NCI-H69 (cell line): ENCODE measurements around the gene NWD2.

Experiments
- DNase-seq: peaks from one replicate; lab custom pipeline; 2025; lab: John Stamatoyannopoulos, UW

Gene NWD2

DNA sequence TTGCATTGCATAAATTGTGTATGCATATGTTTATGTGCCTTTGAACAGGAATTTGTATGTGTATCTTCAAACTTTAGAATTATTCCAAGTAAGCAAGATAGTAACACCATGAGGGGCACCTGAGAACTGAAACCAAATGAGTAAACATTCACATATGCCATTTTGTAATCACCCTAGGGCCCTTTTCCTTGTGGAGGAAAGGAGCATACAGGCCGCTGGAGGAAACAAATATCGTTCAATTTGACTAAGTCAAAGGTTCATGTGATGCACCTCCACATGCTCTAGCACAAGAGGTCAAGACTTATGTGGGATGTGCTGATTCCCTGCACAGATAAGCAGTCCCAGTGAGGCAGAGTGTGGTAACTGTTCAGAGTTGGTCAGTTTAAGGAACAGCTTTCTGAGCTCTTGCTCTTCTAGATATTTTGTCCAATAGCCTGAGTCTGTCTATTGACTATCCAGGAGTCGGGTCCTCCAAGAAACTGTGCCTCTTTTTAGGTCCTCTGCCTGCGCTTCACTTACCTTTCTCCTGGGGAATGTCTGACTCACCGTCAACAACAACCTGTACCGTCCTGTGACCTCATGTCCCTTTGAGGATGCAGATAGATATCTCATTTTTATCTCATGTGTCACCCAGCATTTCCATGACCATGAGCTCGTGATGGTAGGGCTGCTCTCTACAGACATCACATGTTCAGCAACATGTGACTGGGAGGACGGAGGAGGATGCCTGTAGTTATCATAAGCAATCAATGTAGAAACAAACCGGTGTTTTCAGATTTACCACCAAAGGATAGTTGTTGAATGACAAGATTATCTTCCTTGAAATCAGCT, 196.9 kb downstream of the NWD2 start:
- no peak for DNase-seq

DNA sequence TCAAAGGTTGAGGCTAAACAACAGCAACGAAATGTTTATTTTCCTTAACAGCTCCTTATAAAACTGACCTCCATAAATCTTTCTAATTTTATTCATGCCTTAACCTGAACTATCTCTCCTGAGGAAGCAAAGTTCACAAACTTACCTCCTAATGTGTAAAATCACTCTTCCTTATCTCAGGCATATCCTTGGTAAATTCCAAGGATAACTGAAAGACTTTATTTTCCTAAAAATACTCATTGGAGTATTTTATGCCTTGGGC, 197.4 kb downstream of the NWD2 start:
- no peak for DNase-seq

DNA sequence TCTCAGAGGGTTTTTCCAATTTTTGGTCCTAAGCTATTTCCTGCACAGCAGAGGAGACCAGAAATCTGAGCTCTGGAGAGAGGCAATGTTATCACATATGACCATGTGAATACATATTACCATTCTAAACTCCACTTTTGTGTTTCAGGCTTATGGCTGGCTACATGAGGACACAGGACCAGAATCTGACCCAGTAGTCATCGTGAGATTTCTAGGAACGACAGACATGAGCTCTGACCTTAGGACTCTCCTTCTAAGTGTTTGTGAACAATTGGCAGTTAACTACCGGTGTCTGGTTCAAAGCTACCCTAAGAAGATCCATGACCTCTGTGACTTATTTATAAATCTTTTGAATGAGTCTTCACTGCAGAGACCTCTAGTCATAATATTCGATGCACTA, 198.6 kb downstream of the NWD2 start:
- no peak for DNase-seq

DNA sequence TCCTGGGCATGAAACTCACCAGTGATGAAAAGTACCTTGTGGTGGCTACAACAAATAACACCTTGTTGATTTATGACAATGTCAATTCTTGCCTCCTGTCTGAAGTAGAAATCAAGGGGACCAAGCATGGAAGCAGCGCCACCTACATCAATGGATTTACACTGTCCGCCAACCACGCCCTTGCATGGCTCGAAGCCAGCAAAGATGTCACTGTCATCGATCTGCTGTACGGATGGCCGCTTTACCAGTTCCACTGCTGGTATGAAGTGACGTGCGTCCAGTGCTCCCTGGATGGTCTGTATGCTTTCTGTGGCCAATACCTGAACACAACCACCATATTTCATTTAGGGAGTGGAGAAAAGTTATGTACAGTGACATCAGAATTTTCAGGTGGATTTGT, 200.5 kb downstream of the NWD2 start:
- DNase-seq = no peak

DNA sequence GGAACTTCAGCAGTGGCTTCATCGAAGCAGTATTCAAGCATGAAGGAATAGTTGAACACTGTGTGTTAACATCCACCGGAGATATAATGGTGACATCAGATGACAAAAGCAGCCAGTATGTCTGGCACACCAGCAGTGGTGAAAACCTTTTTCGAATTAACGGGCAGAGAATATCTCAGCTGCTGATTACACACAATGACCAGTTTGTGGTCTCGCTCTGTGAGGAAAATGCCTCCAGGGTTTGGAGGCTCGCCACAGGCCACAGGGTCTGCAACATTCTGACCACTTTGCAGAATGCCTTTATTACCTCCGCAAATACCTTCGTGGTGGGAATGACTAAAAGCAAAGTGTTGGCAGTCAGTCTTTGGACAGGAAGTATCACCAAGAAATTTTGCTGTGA, 201.5 kb downstream of the NWD2 start:
- DNase-seq = no peak

DNA sequence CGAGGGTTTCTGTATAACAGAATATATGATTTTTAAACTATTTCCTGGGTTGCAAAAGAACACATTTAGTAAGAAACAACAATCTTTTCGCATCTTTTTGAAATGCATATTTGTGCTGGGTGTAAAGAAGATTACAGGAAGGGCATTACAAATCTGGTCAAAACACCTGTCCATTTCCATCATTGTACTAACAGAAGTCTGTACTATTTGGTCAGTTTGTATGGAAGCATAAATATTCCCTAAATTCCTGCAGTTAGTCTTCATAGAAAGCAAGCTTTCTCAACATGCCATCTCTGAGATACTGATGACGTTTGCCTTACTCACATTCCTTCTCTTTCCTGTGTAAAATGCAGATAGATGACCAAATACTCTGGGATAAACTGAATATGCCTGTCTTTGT, 203.3 kb downstream of the NWD2 start:
- no peak for DNase-seq

DNA sequence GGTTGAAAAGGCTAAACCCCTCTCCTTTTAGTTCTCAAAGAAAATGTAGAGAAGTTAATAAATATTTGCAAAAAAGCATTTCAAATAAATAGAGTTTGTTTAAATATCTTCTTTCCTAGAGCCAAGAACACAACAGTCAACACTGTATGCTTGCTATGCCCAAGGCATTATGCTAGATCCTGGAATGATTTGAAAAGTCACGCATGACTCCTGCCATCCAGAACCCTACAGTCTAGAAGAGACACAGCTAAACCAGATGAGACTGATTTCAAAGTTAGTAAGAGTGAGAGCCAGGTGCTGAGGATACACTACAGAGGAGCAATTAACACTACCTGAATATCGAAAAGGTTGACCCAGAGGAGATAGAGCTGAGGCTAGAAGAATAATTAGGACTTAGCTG, 205.8 kb downstream of the NWD2 start:
- no peak for DNase-seq

DNA sequence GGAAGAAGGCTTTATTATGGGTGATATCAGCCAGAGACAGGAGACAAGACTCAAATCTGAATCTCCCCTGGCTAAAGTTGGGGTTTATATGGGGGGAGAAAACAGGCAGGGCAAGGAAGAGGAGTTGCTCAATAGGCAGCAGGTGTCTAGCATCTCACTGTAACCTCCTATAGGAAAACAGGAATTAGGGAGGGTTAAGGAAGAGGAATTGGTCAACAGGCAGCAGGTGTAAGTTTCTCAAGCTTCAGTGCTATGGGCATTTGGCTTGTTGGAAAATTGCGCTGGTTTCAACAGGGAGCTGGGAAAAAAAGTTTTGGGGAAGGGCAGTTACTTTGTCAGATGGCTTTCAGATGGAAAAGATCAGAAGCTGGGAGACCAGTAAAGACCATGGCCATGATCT, 206.4 kb downstream of the NWD2 start:
- DNase-seq = no peak

DNA sequence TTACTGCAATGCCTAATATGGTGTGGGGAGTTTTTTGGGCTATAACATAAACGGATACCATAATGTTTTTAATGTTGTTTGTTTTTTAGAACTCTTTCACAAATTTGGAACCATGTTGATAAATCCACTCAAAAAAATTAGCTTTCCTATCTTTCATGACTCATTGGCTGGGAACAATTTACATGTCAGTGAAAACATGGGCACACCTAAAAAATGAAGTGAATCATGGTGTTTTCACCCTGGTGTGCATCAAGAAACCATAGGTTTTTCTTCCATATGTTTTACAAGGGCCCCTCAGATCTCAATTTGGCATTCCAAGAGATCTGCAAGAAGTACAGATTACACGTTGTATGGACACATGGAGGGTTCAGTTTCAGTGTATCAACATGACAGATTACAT, 207.1 kb downstream of the NWD2 start:
- no peak for DNase-seq

DNA sequence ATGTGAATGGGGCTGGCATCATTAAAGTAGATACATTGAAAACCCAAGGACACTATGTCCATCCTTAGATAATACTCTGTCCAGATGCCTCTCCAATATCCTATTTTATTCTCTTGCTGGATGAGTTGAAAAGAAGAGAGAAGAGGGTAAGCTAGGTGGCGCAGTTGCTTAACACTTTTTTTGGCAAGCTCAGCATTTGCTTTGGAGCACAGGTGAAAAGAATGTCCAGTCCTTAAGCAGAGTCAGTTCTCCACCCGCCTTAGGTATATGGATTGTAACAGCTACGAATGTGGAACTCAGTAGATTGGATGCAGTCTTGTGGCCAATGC, 208.4 kb downstream of the NWD2 start:
- DNase-seq = peak; percentile 82

DNA sequence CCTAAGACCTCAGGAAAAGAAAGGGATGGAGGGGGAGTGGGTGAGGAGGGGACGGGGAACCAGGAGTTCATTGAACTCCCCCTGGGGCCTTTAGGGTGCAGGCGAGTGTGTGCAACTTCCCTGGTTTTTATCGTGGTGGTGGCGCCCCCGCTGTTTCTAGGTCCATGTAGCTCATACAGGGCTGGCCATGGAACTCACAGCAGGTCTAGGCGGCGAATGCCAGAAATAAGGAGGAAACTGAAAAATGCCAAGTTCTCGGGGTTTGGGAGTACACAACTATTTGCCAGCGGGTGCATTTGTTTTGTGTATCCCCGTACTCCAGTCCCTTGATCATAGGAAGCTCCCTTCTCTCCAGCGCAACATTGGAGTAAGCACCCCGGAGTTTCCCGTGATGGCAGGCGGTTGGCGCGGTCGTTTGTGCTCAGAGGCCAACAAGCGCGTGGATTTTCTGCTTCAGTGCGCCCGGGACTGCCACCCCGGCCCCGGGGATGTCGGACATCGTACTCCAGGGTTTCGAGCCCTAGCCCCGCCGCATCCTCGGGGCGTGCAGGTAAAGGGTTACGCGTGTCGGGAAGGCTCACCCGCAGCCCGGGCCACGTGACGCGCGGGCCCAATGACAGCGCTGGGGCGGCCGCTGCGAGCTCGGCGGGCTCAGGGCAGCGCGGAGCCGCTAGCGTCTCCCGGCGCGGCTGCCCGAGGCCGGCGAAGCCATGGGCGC, 208.9 kb downstream of the NWD2 start:
- DNase-seq = peak; percentile 52

DNA sequence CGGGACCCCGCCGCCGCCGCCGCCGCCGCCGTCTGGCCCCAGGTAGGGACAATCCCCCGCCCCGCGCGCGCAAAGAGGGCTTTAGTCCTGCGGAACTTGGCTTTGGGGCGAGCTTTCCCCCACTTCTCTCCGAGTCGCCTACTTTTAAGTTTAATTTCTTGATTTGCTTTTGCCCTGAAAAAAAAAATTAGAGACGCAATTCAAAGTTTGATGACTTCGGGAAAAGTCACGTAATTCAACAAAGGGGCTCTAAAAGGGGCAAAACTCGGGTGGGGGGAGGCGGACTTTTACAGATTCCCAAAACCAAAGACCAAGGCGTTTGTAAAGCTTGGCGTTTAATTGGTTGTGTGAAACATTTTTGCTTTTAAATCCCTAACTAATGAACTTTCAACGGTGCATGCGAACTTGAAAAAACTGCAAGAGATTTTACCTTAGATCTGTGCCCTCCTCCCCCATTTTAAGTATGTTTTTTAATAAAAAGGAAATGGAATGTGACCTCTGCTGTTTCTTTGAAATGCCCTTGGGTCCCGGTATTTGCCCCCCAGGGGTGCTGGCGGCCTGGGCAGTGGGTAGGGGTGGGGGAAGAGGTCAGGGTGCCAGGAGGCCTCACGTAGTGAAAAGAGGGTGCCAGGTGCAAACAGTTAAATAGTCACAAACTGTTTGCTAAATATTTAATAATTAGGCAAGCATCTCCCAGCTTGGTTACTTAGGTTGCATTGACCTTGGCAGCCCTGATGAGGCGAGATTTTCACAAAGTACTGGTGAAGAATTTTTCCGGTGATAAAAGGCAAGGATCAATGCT, 209.7 kb downstream of the NWD2 start:
- no peak for DNase-seq

DNA sequence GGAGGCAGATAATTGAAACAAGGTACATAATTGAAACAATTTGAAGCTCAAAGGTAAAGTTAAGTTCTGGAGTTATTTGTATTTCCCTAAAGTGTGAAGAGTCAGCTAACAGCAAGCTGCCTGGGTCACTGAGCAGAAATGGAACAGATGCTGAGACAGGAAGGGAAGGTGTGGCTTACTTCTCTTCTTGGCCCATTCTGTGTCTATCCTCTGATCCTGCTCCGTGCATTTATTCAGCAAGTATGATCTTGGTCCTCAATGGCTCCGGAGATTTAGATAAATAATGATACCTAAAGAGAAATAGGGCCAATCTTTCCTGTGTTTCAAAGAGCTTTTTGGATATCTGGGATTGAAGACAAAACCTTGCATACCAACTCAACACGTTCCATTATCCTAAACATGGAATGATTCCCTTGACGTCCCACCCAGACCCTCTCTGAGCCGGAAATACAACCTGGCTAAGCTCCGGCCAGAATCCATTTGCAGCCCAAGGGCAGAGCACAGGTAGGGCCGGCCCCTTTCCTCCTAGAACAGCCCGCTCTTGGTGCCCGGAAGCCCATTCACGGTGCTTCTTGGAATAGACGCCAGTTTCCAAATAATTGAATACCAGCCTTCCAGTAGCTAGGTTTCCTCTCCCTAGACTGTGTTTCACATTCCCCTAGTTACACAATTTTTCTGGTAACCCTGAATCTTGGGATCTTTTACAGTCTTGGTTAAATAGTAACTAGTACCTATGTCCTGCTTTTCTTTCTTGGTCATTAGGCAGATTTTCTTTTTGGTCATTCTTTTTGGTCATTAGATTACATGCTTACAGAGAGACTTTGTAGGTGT, 211.0 kb downstream of the NWD2 start:
- DNase-seq = no peak

DNA sequence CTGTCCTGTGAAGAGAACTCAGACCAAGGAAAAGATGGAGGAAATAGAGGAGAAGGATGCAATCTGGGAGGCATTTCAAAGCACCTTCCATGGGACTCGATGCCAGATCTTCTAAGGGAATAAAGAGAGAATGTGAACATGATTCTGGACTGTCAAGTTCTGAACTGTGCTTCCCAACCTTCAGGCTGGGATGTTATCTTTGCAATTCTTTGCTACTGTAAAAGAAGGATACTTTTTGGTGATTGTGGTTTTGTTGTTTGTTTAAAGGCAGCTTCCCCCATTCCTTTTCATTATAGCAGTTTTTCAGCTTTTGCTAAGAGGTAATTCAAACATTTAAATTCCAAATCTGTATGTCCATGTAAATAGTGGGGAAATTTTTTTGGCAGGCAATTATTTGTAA, 217.3 kb downstream of the NWD2 start:
- DNase-seq = no peak

DNA sequence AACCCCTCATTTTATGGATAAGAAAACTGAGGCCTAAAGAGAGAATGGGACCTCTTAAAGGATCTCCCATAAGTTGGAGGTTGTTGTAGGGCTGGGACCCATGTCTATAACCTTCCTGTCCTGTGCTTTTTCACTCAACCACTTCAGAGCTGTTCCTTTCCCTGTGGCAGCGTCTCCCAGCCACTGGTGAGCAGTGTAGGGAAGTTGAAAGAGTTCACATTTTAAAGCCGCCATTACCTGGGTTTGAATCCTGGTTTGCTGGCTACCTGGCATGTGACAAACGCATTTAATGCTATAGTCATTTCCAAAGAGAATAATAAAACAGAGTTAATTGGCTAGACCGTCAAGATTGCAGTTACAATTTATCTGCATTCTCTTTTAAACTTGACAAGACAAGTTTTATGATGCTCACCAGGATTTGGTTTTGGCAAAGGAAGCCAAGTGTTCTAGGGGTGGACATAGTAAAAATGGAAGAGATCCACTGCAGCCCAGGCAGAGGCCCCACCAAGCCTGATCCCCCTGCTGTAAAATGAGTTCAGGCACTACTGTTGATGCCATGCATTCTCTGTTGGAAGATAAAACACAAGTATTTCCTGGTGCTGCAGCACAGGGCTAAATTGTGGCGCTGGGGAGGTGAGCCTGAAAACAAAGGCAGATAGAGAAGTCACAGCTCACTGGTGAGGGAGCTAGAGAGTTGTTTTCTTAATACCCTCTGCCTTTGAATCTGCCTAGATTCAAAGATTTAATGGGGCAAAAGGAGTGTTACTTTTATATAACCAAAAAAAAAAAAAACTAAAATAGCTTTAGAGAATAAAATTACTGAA, 218.7 kb downstream of the NWD2 start:
- no peak for DNase-seq

DNA sequence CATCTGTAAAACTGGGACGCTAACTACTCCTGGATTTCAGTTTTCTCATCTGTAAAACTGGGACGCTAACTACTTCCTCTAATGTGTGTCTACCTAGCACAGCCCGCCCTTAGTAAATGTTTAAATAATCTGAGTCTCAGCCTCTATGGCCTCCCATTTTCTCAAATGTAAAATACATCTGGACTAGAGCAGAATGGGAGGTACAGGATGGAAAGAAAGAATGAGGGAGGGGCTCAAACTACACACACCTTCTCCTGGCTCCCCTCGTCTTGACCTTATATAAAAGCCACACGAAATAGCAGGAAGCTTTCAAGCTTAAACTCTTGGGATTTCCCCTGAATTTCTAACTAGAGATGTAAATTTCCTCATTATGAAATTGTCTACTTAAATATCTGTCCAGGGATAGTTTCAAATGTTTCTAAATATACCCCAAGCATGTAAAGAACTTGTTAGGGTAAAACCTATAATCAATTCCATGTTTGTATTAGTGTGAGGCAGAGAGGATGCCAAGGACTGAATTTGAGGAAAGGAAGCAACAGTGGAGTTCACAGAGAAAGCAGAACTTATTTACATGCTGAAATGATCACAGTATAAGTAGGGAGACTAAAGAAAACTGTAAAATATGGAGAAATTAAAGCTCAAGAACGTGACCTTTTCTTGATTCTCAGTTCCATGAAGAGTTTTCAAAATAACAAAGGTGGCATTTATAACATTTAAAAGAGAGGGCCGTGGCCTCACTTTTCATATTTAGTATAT, 220.0 kb downstream of the NWD2 start:
- DNase-seq = no peak

DNA sequence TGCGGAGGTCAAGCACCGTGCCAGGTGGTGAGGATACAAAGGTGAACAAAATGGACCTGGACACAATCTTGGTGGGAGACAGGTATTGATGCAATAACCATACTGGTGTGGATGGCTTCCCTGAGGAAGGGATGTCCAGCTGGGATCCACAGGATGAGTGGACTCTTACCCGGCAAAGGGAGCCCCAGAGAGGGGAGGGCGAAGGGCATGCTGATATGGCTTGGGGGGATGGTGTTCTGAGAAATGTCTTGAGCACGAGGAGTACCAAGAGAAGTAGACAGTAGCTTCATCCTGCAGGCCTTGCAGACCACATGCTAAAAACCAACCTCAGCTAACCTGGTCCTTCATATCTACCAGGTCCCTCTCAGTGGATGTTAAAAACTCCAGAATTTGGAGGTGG, 220.8 kb downstream of the NWD2 start:
- no peak for DNase-seq

DNA sequence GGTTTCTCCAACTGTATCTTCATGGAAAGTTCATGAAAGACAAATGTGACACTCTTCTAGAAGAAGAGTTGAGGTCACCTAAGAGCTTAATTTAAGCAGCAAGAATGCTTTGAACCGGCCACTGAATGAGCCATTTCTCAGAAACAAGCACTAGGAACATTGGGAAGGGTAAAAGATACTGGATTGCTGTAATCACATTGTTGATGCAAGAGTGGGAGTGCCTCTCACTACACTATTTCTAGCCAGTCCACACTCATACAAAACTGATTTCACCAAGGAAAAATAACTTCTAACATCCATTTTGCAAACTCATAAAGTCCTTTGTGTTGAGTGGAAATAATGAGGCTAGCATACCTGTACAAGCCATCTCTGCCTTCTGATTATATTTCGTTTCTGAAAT, 221.3 kb downstream of the NWD2 start:
- no peak for DNase-seq

DNA sequence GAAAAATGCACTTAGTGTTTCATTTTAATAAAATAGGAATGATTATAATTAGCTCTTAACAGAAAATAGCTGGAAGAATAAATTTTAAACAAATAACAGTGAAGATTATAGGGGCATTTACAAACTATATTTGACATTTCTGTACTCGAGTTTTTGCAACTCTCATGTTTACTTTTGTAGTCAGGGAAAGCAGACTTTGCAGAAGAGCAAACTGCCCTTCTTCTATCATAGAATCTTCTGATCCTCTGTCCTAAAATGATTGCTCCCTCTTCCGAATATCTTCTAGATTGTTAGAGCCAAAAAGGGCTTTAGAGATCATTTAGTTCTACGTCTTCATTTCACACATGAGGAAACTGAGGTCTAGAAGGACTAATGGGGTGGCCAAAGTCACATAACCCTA, 222.7 kb downstream of the NWD2 start:
- no peak for DNase-seq

DNA sequence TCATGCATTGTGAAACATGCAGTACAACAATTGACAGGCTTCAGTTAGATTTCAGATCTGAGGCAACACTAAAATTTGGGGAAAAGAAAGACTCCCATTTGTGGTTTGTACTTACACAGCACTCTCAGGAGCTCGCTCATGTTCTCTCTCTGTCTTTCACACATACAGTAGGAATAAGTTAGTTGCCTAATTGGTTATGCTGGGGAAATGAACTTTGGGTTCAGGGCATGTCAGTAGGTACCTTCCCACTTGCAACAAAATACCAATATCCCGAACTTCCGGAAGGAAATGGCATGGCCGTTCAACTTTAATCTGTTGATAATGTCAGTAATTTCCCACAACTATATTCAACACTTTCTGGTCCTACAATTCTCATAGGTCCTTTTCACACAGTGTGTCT, 223.3 kb downstream of the NWD2 start:
- DNase-seq = no peak

DNA sequence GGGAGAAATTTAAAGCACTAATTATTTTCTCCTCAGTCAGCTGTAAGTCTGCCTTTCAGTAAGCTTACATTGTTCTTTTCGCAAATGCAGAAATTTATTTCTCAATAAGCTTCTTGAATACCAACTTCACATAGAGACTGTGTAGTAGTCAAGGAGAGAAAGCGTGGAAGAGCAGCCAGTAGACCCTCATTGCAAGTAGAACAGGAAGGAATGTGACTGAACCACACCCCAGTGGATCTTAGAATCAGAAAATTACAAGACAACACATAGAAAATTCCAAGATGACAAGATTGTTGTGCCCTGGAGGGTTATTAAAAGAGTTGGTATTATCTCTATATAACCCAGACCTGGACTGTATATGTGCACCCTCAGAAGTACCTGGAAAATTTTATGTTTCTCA, 224.7 kb downstream of the NWD2 start:
- DNase-seq = no peak
